Measurements from ENCODE around the gene RASGRP1.

RASGRP1 gene

DNA sequence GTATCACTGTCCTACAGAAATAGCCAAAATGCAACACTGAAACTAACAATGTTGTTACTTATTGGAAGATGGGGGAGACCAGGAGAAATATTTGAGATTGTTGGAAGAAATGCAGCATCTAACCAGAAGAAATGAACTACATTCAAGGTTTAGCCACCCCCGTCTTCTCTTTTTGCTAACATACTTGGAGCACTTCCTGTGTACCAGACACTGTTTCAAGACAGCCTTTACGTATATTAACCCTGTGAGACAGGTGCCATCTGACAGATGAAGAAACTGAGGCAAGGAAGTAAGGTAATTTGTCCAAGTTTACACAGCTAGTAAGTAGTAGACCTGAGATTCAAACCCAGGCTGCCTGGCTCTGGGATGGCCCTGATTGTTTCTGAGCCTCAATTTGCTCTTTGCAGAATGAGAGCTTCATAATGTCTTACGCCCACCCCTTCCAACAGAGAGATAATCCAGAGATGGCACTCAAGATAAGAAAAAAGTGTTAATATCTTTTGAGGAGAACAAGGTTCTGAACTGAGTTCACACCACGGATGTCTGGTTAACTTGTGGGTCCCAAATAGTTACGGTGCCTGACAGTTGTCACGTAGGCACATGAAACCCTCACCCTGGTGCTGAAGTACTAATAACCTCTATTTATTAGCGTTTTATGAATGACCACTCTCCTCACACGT is 26.1 kb downstream of the RASGRP1 start:
- TF ChIP-seq, protein P1, sequence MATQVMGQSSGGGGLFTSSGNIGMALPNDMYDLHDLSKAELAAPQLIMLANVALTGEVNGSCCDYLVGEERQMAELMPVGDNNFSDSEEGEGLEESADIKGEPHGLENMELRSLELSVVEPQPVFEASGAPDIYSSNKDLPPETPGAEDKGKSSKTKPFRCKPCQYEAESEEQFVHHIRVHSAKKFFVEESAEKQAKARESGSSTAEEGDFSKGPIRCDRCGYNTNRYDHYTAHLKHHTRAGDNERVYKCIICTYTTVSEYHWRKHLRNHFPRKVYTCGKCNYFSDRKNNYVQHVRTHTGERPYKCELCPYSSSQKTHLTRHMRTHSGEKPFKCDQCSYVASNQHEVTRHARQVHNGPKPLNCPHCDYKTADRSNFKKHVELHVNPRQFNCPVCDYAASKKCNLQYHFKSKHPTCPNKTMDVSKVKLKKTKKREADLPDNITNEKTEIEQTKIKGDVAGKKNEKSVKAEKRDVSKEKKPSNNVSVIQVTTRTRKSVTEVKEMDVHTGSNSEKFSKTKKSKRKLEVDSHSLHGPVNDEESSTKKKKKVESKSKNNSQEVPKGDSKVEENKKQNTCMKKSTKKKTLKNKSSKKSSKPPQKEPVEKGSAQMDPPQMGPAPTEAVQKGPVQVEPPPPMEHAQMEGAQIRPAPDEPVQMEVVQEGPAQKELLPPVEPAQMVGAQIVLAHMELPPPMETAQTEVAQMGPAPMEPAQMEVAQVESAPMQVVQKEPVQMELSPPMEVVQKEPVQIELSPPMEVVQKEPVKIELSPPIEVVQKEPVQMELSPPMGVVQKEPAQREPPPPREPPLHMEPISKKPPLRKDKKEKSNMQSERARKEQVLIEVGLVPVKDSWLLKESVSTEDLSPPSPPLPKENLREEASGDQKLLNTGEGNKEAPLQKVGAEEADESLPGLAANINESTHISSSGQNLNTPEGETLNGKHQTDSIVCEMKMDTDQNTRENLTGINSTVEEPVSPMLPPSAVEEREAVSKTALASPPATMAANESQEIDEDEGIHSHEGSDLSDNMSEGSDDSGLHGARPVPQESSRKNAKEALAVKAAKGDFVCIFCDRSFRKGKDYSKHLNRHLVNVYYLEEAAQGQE (IDR thresholded peaks at IDR 0.05; ENCODE audit: insufficient read depth in 1 of 2, low read depth in 2 of 2, low read length in 2 of 2), result no peak
- no peak for TF ChIP-seq FOXP2 (optimal IDR thresholded peaks at IDR 0.05; ENCODE audit: borderline replicate concordance, extremely low read depth, extremely low read length, insufficient read depth)
- no peak for TF ChIP-seq SIN3A (IDR thresholded peaks at IDR 0.05; ENCODE audit: borderline replicate concordance, insufficient read depth, low read length)
- no peak for TF ChIP-seq TAF1 (IDR thresholded peaks at IDR 0.05; ENCODE audit: borderline replicate concordance, insufficient read depth, low read length)
- TF ChIP-seq POLR2AphosphoS5 (IDR thresholded peaks at IDR 0.05; ENCODE audit: low read depth, low read length), result no peak

DNA sequence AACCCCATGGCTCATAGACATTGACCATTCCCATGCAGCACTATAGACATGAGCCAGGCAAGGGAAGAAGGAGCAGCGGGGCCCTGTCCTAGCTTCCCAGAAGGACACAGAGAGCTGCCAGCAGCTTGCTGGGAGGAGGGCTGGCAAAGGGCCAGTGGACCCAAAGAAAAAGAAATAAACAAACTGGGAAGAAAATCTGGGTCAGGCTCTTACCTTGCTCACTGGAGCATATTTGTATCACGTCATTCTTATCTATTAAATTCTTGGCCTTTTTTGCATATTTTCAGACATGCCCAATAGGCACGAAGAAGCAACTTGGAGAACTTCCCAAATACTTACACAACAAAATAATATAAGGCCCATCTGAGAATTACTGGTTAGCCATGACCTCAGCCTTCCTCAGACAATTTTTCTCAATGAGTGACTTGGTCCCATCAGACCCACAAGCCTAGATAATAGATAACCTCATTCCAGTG is 28.4 kb downstream of the RASGRP1 start:
- TF ChIP-seq, protein P1 (IDR thresholded peaks at IDR 0.05; ENCODE audit: insufficient read depth in 1 of 2, low read depth in 2 of 2, low read length in 2 of 2), result no peak
- no peak for TF ChIP-seq SIN3A (IDR thresholded peaks at IDR 0.05; ENCODE audit: borderline replicate concordance, insufficient read depth, low read length)

DNA sequence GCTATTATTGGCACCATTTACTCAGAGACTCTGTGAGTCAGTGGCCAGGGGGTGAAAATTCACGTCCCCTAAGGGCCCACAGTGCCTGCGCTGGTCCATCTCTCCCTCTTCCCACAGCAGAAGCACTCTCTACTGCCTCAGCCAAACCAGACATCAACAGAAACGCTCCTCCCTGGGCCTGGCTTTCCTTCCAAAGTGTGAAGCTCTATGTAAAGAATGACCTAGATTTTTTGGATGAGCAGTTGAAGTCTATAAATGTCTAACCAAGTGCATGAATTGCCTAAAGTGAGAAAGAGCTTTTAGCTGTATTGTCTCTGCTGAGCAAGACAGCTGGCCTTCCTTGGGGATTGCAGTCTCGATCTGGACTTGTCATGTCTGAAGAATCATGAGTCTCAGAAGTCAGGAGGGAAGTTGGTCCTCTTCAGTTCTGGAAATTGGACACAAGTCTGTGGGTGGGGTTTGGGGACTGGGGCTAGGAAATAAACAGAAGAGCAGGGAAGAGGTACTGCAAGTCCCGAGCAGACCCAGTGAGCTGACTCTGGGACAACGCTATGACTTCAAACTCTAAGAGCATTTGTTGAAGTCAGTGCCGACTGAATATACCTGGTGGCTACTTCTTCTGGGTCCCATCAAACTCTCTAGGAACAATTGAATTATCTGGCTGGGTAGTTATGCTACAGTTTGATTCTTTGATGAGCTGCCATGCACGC is 29.0 kb downstream of the RASGRP1 start:
- TF ChIP-seq FOXP2 (optimal IDR thresholded peaks at IDR 0.05; ENCODE audit: borderline replicate concordance, extremely low read depth, extremely low read length, insufficient read depth) (no peak), SIN3A (IDR thresholded peaks at IDR 0.05; ENCODE audit: borderline replicate concordance, insufficient read depth, low read length) (no peak), POLR2AphosphoS5 (IDR thresholded peaks at IDR 0.05; ENCODE audit: low read depth, low read length) (no peak), TAF1 (IDR thresholded peaks at IDR 0.05; ENCODE audit: borderline replicate concordance, insufficient read depth, low read length) (no peak)
- TF ChIP-seq, protein P1 (IDR thresholded peaks at IDR 0.05; ENCODE audit: insufficient read depth in 1 of 2, low read depth in 2 of 2, low read length in 2 of 2), result no peak

DNA sequence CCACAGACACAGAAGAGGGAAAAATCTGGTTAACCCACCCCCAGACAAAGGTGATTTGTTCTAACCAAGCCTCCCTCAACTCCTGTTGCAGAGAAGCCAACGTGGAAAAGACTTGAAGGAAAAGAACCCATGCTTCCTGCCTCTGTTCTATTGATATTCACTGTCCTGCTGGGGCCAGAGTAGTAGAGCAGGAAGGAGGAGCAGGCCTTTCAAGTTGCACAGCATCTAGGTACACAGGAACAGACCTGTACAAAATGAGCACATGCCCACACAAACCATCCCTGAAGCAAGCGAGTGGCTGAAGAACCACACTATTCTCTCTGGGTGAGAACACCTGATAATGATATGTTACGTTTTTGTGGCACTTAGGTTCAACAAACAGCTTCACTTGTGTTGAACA is 29.9 kb downstream of the RASGRP1 start:
- no peak for TF ChIP-seq SIN3A (IDR thresholded peaks at IDR 0.05; ENCODE audit: borderline replicate concordance, insufficient read depth, low read length)
- no peak for TF ChIP-seq TAF1 (IDR thresholded peaks at IDR 0.05; ENCODE audit: borderline replicate concordance, insufficient read depth, low read length)
- no peak for TF ChIP-seq FOXP2 (optimal IDR thresholded peaks at IDR 0.05; ENCODE audit: borderline replicate concordance, extremely low read depth, extremely low read length, insufficient read depth)
- TF ChIP-seq, protein P1 (IDR thresholded peaks at IDR 0.05; ENCODE audit: insufficient read depth in 1 of 2, low read depth in 2 of 2, low read length in 2 of 2), result no peak
- TF ChIP-seq POLR2AphosphoS5 (IDR thresholded peaks at IDR 0.05; ENCODE audit: low read depth, low read length), result no peak

Data from PFSK-1 (cell line).